HL-60 (cell line): Measurements from ENCODE around the gene PRG3.
A peak's percentile ranks its signal among the peaks of the same experiment; 100 is the strongest.

ENCODE experiments used
- DNase-seq, 2 experiments: peaks; one replicate each; pipeline ENCODE4 v3.0.0-alpha.2; 2010 to 2020; ENCODE audit warnings: low read depth in 1 of 2, low spot score in 1 of 2
- H3K27ac ChIP-seq: fragments of 250-450 bp; sonication (Bioruptor Pico); replicated peaks from 2 replicates; pipeline ENCODE4 v1.5.1; 2020; ENCODE audit warnings: mild to moderate bottlenecking, moderate library complexity
- H3K27me3 ChIP-seq: fragments of 250-450 bp; sonication (Bioruptor Pico); 2 replicates; pipeline ENCODE4 v1.5.1; 2021; ENCODE audit warnings: mild to moderate bottlenecking, moderate library complexity; ENCODE audit not compliant: insufficient read depth, poor library complexity, severe bottlenecking
- H3K4me3 ChIP-seq: replicated peaks from 2 replicates; pipeline ENCODE4 v1.5.1; 2011; ENCODE audit warnings: mild to moderate bottlenecking, control low read depth, low read length; ENCODE audit not compliant: insufficient read depth
- GABPA ChIP-seq: IDR thresholded peaks from 2 replicates; pipeline ENCODE4 v1.6.1; 2012; ENCODE audit warnings: low read depth
- POLR2AphosphoS5 ChIP-seq: IDR thresholded peaks from 2 replicates; pipeline ENCODE4 v1.6.1; 2012; ENCODE audit warnings: low read depth
- REST ChIP-seq: IDR thresholded peaks from 2 replicates; pipeline ENCODE4 v1.6.1; 2012; ENCODE audit warnings: low read depth; ENCODE audit not compliant: insufficient replicate concordance
- SPI1 ChIP-seq: IDR thresholded peaks from 2 replicates; pipeline ENCODE4 v1.6.1; 2012; ENCODE audit warnings: low read depth, mild to moderate bottlenecking, borderline replicate concordance
- TF ChIP-seq, protein P1 (sequence below): IDR thresholded peaks from one replicate; pipeline ENCODE4 v1.5.1; 2011; ENCODE audit warnings: low read length, control low read depth, inconsistent platforms; ENCODE audit not compliant: insufficient read depth

PRG3 gene

GRCh38 chr11:57390535-57390934, 9.6 kb upstream of the PRG3 start, which contains the start of gene PRG2:
Gene PRG2 (minus strand): TSS chr11:57390650. CDS start chr11:57389944, 706 bp downstream.
- DNase-seq, result peak in 1 of 2 experiments; percentile 65
- H3K27ac ChIP-seq, result peak within 1 kb of the TSS; percentile 72
- H3K4me3 ChIP-seq, result peak within 1 kb of the TSS; percentile 19
- no peaks in the 10 kb centered on the region for H3K27me3 ChIP-seq
- TF ChIP-seq POLR2AphosphoS5 (no peak), SPI1 (peak; percentile 16; the same call in 1 of the 2 replicates)

DNA sequence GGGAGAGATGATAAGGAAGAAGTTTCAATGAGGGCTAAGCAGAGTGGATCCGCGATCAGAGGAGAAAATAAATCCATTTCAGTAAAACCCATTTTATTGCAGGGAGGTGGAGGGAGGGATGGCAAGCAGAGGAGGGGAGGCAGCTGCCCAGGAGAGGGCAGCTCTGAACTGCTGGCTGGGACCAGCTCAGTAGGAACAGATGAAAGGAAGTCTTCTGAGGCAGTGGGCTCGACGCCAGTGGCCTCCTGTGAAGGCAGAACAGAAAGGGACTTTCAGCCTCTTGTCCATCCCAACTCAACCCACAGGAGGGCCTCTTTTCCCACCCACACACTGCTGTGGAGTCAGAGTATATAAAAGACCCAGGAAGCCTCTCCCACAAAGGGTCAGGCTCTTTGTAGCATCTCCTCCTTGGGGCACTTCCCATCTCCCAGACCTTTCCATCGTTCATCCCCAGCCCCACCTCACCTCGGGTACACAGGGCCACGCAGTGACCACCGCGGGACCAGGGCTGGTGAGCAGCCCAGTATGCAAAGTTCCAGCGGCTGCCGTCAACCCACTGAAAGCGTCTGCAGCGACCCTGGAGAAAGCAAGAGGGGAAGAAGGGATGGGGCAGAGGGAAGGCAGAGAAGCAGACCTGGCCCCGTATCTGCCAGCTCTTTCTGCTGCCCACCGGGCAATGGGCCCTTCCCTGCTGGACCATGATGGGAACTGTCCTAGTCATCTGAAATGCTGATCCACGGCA, 6.5 kb upstream of the PRG3 start:
- peak in 1 of 2 experiments; percentile 40 for DNase-seq
- H3K4me3 ChIP-seq, result no peak overlapping the region
- no peak for TF ChIP-seq GABPA
- peak; percentile 45; the same call in 1 of the 2 replicates for TF ChIP-seq POLR2AphosphoS5
- no peaks in the 10 kb centered on the region for H3K27me3 ChIP-seq
- H3K27ac ChIP-seq, result peak overlapping the region; percentile 72

GRCh38 chr11:57386178-57386940, 5.4 kb upstream of the PRG3 start:
- peak overlapping the region; percentile 31 for H3K27ac ChIP-seq
- peak in 1 of 2 experiments; percentile 27 for DNase-seq
- TF ChIP-seq POLR2AphosphoS5 (peak; percentile 64), REST (no peak)
- no peaks in the 10 kb centered on the region for H3K27me3 ChIP-seq
- H3K4me3 ChIP-seq, result no peak overlapping the region

GRCh38 chr11:57379732-57380131, 1.2 kb downstream of the PRG3 start:
- DNase-seq, result no peak
- no peak overlapping the region for H3K4me3 ChIP-seq
- TF ChIP-seq, protein P1, sequence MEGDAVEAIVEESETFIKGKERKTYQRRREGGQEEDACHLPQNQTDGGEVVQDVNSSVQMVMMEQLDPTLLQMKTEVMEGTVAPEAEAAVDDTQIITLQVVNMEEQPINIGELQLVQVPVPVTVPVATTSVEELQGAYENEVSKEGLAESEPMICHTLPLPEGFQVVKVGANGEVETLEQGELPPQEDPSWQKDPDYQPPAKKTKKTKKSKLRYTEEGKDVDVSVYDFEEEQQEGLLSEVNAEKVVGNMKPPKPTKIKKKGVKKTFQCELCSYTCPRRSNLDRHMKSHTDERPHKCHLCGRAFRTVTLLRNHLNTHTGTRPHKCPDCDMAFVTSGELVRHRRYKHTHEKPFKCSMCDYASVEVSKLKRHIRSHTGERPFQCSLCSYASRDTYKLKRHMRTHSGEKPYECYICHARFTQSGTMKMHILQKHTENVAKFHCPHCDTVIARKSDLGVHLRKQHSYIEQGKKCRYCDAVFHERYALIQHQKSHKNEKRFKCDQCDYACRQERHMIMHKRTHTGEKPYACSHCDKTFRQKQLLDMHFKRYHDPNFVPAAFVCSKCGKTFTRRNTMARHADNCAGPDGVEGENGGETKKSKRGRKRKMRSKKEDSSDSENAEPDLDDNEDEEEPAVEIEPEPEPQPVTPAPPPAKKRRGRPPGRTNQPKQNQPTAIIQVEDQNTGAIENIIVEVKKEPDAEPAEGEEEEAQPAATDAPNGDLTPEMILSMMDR, result no peak
- peak; percentile 99 for TF ChIP-seq REST
- H3K27me3 ChIP-seq, result no peaks in the 10 kb centered on the region
- H3K27ac ChIP-seq, result no peak overlapping the region

- DNase-seq, result no peak
- Histone ChIP-seq H3K27me3 (no peaks in the 10 kb centered on the region), H3K27ac (no peak overlapping the region), H3K4me3 (no peak overlapping the region)
- TF ChIP-seq, protein P1, result no peak
- no peak for TF ChIP-seq SPI1
- no peak for TF ChIP-seq GABPA
- no peak for TF ChIP-seq POLR2AphosphoS5
- TF ChIP-seq REST, result no peak
Measured at GRCh38 chr11:57378186-57378585, 2.8 kb downstream of the PRG3 start.
